Activated CD4-positive, CD25-positive, alpha-beta regulatory T cell treated with anti-CD3 and anti-CD28 coated beads, Interleukin-2, amount 50 U/mL, for 72 hours (primary cell): ENCODE data around the gene RPAP3.
"Not testable (repeated sequence)": the region's sequence is repeated elsewhere in the genome, so short reads cannot be mapped to it uniquely, and the experiment has no call there.

Source experiments
- DNase-seq: peaks from one replicate; pipeline ENCODE4 v3.0.0; 2021

Gene RPAP3

GRCh38 chr12:47652521-47653234 is 53.2 kb downstream of the RPAP3 start:
- no peak for DNase-seq

- DNase-seq: peak; percentile 32
These were observed 54.2 kb downstream of the RPAP3 start for GRCh38 chr12:47651368-47652254.

- DNase-seq: no peak
These were observed 55.4 kb downstream of the RPAP3 start for GRCh38 chr12:47650469-47650868.

GRCh38 chr12:47649381-47649780 is 56.4 kb downstream of the RPAP3 start:
- DNase-seq: no peak

DNA sequence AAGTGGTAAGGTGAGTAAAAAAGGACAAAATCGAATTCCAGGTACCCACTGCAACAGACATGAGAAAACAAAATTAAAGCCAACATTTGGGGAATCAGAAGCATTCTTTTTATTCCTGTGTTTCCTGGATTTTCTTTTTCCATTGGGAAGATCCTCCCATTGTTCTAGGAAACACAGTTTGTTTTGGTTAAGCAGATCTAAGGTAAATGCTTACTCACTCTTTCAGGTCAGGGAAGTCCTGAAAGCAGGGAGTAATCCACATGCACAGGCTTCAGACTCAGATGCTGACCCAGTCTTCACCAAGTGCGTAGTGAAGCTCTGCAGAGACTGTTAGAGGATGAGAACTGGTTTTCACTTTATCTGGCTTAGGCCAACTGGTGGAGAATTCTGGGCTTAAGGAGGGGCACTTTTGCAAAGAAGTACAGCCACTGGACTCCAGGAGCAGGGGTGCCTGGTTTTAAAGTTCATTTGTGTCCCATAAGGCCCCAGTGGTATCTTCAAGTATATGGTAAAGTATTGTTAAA is 57.7 kb downstream of the RPAP3 start:
- DNase-seq: no peak

GRCh38 chr12:47642310-47642709 is 63.5 kb downstream of the RPAP3 start:
- DNase-seq: not testable (repeated sequence)

- peak; percentile 64 for DNase-seq
These were observed 68.7 kb downstream of the RPAP3 start for GRCh38 chr12:47636908-47637780.

- not testable (repeated sequence) for DNase-seq
These were observed 70.1 kb downstream of the RPAP3 start for GRCh38 chr12:47635770-47636169.

DNA sequence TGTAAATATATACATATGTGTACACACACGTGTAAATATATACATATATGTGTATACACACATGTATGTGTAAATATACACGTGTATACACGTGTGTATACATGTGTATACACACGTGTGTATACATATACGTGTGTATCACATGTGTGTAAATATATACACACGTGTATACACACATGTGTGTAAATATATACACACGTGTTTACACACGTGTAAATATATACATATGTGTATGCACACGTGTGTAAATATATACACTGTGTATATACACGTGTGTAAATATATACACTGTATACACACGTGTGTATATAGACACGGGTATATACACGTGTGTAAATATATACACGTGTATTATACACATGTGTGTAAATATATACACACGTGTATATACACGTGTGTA is 71.7 kb downstream of the RPAP3 start:
- no peak for DNase-seq

DNA sequence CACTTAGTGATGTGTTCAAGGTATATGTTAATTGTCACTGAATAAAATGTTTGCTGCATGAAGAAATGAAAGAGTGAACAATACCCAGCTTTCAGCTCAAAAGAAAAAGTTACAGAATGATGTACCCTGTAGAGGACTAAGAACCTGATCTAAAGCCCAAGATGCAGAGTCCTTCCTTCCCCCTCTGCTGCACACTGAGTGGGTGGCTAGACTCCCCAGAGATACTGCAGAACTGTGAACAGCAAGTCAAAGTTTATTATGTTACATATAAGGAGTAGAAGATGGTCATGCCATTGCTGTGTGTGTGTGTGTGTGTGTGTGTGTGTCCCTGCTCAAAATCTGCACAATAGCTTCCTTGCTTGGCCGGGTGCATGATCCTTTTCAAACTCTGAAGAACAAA is 83.9 kb downstream of the RPAP3 start:
- no peak for DNase-seq

- DNase-seq: no peak
These were observed 88.4 kb downstream of the RPAP3 start for GRCh38 chr12:47617476-47617875.

- no peak for DNase-seq
These were observed 89.4 kb downstream of the RPAP3 start for GRCh38 chr12:47616440-47616839.

- no peak for DNase-seq
These were observed 90.1 kb downstream of the RPAP3 start for GRCh38 chr12:47615711-47616110.

- no peak for DNase-seq
These were observed 91.3 kb downstream of the RPAP3 start for GRCh38 chr12:47614521-47614920.

DNA sequence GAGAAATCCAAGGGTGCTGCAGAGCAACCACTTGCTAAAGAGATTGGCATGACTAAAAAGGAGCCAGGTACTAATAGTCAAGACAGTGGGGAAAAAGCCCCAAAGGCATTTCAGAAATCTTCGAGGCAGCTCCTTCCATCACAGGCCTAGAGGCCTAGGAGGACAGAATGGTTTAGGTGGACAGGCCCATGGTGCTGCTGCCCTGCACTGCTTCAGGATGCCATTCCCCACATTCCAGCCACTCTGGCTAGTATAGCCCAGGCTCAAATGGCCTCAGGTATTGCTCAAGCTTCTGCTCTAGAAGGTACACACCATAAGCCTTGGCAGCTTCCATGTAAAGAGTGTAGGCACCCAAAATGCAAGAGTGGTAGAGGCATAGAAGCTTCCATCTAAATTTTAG is 92.9 kb downstream of the RPAP3 start:
- no peak for DNase-seq

GRCh38 chr12:47611906-47612305 is 93.9 kb downstream of the RPAP3 start:
- DNase-seq: no peak
